Esophagus squamous epithelium (tissue), 5 donors: Measurements from ENCODE around the gene CD209. TPM values are rescaled to one million over a fixed set of nuclear protein-coding genes. Genes with fewer than 3 reads are reported as not detected.

Experiments
- DNase-seq: peaks from one replicate; lab custom pipeline; 2025; lab: John Stamatoyannopoulos, UW
- H3K27ac ChIP-seq, 4 donors: fragments of 200-600 bp; sonication (generic); one replicate each; pipeline ENCODE4 v1.5.1; 2016 to 2019; ENCODE audit warnings: mild to moderate bottlenecking in 1 of 4
- H3K27me3 ChIP-seq, 4 donors: fragments of 200-600 bp; sonication (generic); 1 replicate in 3 of 4; 2 replicates in 1 of 4; pipeline versions ENCODE4 v1.5.1 to v1.6.0; 2017 to 2021; ENCODE audit warnings: antibody characterized with exemption in 1 of 4
- H3K36me3 ChIP-seq, 3 donors: fragments of 200-600 bp; sonication (generic); one replicate each; pipeline ENCODE4 v1.5.1; 2016 to 2019
- H3K4me1 ChIP-seq, 3 donors: fragments of 200-600 bp; sonication (generic); one replicate each; pipeline ENCODE4 v1.5.1; 2017 to 2019
- H3K4me3 ChIP-seq, 4 donors: fragments of 200-600 bp; sonication (generic); 1 replicate in 3 of 4; 2 replicates in 1 of 4; pipeline ENCODE4 v1.5.1; 2016 to 2019; ENCODE audit warnings: mild to moderate bottlenecking in 2 of 4, moderate library complexity in 1 of 4
- H3K9me3 ChIP-seq, 3 donors: fragments of 200-600 bp; sonication (generic); one replicate each; pipeline ENCODE4 v1.5.1; 2016 to 2019
- POLR2A ChIP-seq, 4 donors: fragments of 450-650 bp; IDR thresholded peaks; one replicate each; pipeline ENCODE4 v1.6.1; 2017; ENCODE audit warnings: antibody characterized with exemption in 4 of 4, mild to moderate bottlenecking in 4 of 4, moderate library complexity in 3 of 4
- WGBS, 2 donors: methylation state at CpG; one replicate each; pipeline ENCODE4 v1.1.5; 2018; 5-methylcytosine and 5-hydroxymethylcytosine counted together
- intact Hi-C: fragments of 100-400 bp; cut with DNase I; formaldehyde crosslinking; loops from one replicate; pipeline ENCODE4 v1.15.0; 2022
- total RNA-seq, 4 donors: library from RNA; depleted of rRNA; stranded (reverse); fragments of >200 nt; gene quantifications; one replicate each; pipeline ENCODE4 v1.1.0, GENCODE V29; 2016
- TF ChIP-seq, protein P1 (sequence below), 6 experiments: fragments of 450-650 bp in 4 of 6; fragments of 200-600 bp in 2 of 6; sonication (generic) in 2 of 6; IDR thresholded peaks; one replicate each; pipeline ENCODE4 v1.5.1; 2016 to 2019; ENCODE audit warnings: antibody characterized with exemption in 6 of 6, mild to moderate bottlenecking in 4 of 6, moderate library complexity in 4 of 6
- donor health status: DM: yes; HTN: yes; CAD: no.

The CD209 gene
- total RNA-seq, 4 donors from 2014 or later, result 0.40 to 4.9 (median 4.0) TPM; not detected in 1

GRCh38 chr19:7704280-7705060 lies 42.9 kb downstream of the CD209 start:
- H3K27me3 ChIP-seq, result peaks cover 0 to 63% (median 0%) of the 10 kb centered on the region in 4 donors
- H3K9me3 ChIP-seq, result no peaks in the 10 kb centered on the region
- H3K27ac ChIP-seq, result no peak overlapping the region
- no peaks in the 10 kb centered on the region for H3K36me3 ChIP-seq
- DNase-seq, result no peak
- 72 to 100% methylated on average over 2 to 5 of the region's 6 CpGs for WGBS, 2 donors
- TF ChIP-seq, protein P1, sequence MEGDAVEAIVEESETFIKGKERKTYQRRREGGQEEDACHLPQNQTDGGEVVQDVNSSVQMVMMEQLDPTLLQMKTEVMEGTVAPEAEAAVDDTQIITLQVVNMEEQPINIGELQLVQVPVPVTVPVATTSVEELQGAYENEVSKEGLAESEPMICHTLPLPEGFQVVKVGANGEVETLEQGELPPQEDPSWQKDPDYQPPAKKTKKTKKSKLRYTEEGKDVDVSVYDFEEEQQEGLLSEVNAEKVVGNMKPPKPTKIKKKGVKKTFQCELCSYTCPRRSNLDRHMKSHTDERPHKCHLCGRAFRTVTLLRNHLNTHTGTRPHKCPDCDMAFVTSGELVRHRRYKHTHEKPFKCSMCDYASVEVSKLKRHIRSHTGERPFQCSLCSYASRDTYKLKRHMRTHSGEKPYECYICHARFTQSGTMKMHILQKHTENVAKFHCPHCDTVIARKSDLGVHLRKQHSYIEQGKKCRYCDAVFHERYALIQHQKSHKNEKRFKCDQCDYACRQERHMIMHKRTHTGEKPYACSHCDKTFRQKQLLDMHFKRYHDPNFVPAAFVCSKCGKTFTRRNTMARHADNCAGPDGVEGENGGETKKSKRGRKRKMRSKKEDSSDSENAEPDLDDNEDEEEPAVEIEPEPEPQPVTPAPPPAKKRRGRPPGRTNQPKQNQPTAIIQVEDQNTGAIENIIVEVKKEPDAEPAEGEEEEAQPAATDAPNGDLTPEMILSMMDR (IDR thresholded peaks at IDR 0.05), result no peak
- no peak for TF ChIP-seq POLR2A (IDR thresholded peaks at IDR 0.05)
- intact Hi-C loops, result no loop called here
- no peaks in the 10 kb centered on the region for H3K4me1 ChIP-seq
- H3K4me3 ChIP-seq, result no peak overlapping the region

- H3K36me3 ChIP-seq, result no peaks in the 10 kb centered on the region
- no peaks in the 10 kb centered on the region for H3K9me3 ChIP-seq
- no peak overlapping the region for H3K4me3 ChIP-seq
- no peak for TF ChIP-seq POLR2A (IDR thresholded peaks at IDR 0.05)
- TF ChIP-seq, protein P1 (IDR thresholded peaks at IDR 0.05), result no peak
- intact Hi-C loops, result no loop called here
- 69 to 75% methylated on average over 8 of the region's 8 CpGs for WGBS, 2 donors
- no peaks in the 10 kb centered on the region for H3K4me1 ChIP-seq
- no peak overlapping the region for H3K27ac ChIP-seq
- H3K27me3 ChIP-seq, result peaks cover 0 to 74% (median 2%) of the 10 kb centered on the region in 4 donors
- DNase-seq, result no peak
Measured at GRCh38 chr19:7703332-7703731, 44.0 kb downstream of the CD209 start.

DNA sequence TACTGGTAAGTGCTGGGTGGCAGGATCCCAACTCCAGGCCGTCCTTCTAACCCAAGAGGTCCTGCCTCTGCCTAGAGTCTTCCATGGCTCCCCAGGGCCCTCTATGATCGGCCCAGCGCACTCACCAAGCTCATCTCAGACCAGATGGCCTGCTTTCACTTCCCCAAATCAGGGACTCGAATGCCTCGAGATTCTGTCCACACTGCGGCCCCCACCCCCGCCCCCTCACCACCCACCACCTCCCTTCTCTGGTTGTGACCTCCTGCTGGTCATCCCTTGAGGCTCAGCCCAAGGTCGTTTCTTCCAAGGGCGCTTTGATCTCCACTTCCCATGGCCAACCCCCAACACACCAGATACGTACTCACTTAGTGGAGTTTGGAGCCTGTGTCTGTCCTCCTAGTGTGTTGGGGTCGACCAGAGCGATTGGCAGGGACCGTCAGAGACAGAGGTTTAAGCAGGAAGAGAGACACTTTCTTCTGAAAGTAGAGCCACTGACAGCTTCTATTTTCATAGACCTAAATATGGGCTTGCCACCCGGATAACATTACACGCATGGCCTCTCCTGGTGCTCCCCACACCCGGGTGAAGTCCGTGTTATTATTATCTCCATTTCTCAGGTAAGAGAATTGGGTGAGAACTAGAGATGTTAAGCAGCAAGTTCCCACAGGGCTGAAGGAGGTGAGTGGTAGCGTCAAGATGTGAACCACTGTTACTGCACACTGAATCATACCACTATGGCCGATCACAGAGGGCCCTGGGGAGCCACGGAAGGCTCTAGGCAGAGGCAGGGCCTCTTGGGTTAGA lies 45.5 kb downstream of the CD209 start, which contains the start of gene FCER2:
TSS of gene FCER2 (minus strand) at position 478 of the 804 bp plus-strand sequence. CDS start 2,371 bp downstream, outside the sequence.
- WGBS, 2 donors, result 38 to 58% methylated on average over 7 to 16 of the region's 20 CpGs
- intact Hi-C loops, result no loop called here
- TF ChIP-seq, protein P1 (IDR thresholded peaks at IDR 0.05), result no peak
- TF ChIP-seq POLR2A (IDR thresholded peaks at IDR 0.05), result no peak
- no peaks in the 10 kb centered on the region for H3K36me3 ChIP-seq
- H3K9me3 ChIP-seq, result no peaks in the 10 kb centered on the region
- no peak within 1 kb of the TSS for H3K4me3 ChIP-seq
- no peak for DNase-seq
- peaks cover 0 to 89% (median 3%) of the 10 kb centered on the region in 4 donors for H3K27me3 ChIP-seq
- H3K27ac ChIP-seq, result no peak within 1 kb of the TSS
- no peaks in the 10 kb centered on the region for H3K4me1 ChIP-seq

GRCh38 chr19:7701049-7701653 lies 46.2 kb downstream of the CD209 start:
- no peak for DNase-seq
- Histone ChIP-seq H3K9me3 (no peaks in the 10 kb centered on the region), H3K36me3 (no peaks in the 10 kb centered on the region), H3K4me3 (no peak overlapping the region), H3K4me1 (no peaks in the 10 kb centered on the region), H3K27me3 (peaks cover 0 to 85% (median 3%) of the 10 kb centered on the region in 4 donors), H3K27ac (no peak overlapping the region)
- WGBS, 2 donors, result 79 to 87% methylated on average over 5 to 8 of the region's 12 CpGs
- intact Hi-C loops, result no loop called here
- TF ChIP-seq POLR2A (IDR thresholded peaks at IDR 0.05), result no peak
- TF ChIP-seq, protein P1 (IDR thresholded peaks at IDR 0.05), result no peak
